NB4 (cell line): Measurements from ENCODE around the gene SLC6A6.

ENCODE experiments used
- DNase-seq: peaks from one replicate; pipeline ENCODE4 v3.0.0; 2010; ENCODE audit warnings: low read depth
- H3K4me3 ChIP-seq: one replicate; pipeline ENCODE4 v1.5.1; 2011; ENCODE audit warnings: mild to moderate bottlenecking, low read depth, low read length, moderate library complexity
- CTCF ChIP-seq: IDR thresholded peaks from one replicate; pipeline ENCODE4 v1.5.1; 2012; ENCODE audit warnings: low read depth, low read length
- MAX ChIP-seq: IDR thresholded peaks from 2 replicates; pipeline ENCODE4 v1.6.1; 2011; ENCODE audit warnings: low read depth, low read length
- MYC ChIP-seq: IDR thresholded peaks from 2 replicates; pipeline ENCODE4 v1.6.1; 2011; ENCODE audit warnings: low read depth, low read length
- POLR2A ChIP-seq: IDR thresholded peaks from 2 replicates; pipeline ENCODE4 v1.6.1; 2011; ENCODE audit warnings: mild to moderate bottlenecking; ENCODE audit not compliant: insufficient read length; ENCODE audit errors: extremely low read depth

The SLC6A6 gene

DNA sequence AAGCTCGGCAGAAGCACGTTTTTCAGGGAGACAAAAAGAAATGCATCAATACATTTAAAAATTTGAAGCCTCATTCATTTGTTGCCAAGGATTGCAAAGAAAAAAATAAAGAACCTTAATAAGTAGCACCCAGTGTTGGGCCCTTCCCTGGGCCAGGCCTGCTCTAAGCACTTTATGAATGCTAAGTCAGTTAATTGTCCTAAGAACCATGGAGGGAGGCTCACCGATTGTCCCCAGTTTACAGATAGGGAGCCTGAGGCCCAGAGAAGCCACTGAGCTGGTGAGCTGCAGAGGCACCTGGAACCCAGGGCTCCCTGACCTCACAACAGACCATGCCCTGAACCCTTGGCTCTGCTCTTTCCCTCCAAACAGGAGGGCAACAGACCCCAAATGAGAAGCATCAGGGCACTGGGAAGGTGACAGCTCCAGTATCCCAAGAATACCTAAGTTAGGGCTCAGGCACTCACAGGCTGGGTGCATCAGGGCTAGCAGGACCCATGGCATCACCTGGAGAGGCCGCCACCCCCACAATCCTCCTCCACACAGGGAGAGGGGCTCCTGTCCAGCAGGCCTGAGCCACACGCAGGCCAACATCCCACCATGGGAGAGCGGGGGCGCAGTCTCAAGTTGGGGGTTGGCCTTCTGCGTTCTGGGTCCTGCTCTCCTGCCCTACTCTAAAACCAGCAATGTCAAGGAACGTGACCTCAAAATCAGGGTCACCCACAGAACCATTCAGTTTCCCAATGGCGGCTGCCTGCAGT, 133.8 kb downstream of the SLC6A6 start:
- no peak overlapping the region for H3K4me3 ChIP-seq
- DNase-seq, result no peak
- TF ChIP-seq MYC, result no peak
- TF ChIP-seq CTCF, result no peak
- no peak for TF ChIP-seq POLR2A
- TF ChIP-seq MAX, result no peak

- TF ChIP-seq CTCF (no peak), MYC (no peak), POLR2A (no peak), MAX (no peak)
- no peak overlapping the region for H3K4me3 ChIP-seq
- no peak for DNase-seq
Observed at GRCh38 chr3:14536837-14537589, 134.6 kb downstream of the SLC6A6 start.

DNA sequence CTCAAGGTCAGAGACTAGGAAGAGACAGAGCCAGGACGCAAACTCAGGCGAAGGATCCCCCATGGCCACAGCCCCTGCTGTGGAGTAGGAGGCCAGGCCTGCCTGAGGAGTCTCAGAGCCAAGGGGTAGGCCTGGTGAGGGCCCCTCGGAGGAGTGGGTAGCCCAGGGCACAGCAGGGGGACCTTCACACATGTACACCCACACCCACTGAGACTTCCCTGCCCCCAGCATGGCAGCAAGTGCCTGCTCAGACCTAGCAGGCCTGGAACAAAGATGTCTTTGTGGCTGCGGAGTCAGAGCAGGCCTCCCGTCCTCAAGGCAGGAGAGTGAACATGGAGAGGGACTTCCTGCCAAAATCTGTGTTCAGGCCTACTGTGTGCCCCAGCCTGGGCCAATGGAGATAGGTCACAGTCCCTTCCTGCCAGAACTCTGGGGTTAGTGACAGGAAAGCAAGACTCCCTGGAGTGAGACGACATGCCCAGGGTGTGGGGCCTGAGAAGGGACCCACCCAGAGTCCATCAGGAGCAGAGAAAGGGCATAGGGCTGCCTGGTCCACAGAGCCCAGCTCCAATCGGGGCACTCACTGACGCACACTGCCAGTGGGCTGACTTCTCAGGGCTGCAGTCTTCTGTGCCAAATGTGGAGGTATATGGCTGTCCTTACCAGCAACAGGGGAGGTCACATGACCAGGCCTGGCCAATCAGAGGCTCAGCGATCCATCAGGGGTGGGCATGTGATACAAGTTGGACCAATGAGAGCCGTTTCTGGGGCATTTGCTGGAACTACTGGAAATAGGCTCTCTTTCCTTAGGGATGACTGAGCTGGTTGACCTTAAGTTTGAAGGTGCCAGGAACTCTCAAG, 135.4 kb downstream of the SLC6A6 start:
- TF ChIP-seq POLR2A (no peak), MAX (no peak), MYC (no peak), CTCF (no peak)
- DNase-seq, result peak; percentile 41
- no peak overlapping the region for H3K4me3 ChIP-seq

DNA sequence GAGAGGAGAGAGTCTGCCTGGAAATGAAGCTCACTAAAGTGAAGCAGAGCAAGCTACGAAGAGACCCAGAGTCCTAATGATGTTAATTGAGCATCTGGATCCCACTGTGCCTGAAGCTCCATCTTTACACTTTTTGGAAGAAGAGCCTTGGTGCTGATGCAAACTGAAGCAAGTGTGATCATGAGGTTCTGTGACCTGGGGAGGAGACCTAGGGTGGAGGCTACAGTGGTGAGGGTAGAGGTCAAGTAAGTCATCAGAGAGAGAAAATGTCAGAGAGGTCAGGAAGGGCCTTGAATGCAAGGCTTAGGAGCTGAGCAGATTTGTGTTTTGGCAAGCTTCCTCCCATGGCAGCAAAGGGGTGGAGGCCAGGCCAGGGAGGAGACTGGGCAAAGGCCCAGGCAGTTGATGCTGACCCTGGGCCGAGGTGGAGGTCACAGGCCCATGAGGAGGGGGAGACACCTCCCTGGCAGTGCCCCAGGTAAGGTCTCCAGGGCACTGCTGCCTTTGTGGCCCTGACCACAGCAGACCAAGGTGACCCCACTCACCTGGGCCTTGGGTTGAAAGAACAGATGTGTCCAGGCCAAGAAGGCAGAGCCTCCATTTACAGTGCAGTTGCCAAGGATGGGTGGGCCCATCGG, 136.2 kb downstream of the SLC6A6 start:
- no peak for TF ChIP-seq CTCF
- no peak for TF ChIP-seq POLR2A
- no peak for TF ChIP-seq MYC
- no peak for TF ChIP-seq MAX
- H3K4me3 ChIP-seq, result no peak overlapping the region
- no peak for DNase-seq
